ENCODE measurements around the gene AGMAT.
"Not testable (repeated sequence)": the region's sequence is repeated elsewhere in the genome, so short reads cannot be mapped to it uniquely, and the experiment has no call there.

AGMAT gene

GRCh38 chr1:15609631-15610030, 24.8 kb upstream of the AGMAT start:
- DNase-seq: no peak

- no peak for DNase-seq
Measured at GRCh38 chr1:15605398-15606383, 20.8 kb upstream of the AGMAT start.

GRCh38 chr1:15604400-15604799, 19.5 kb upstream of the AGMAT start:
- not testable (repeated sequence) for DNase-seq

GRCh38 chr1:15603966-15604282, 19.1 kb upstream of the AGMAT start:
- DNase-seq: not testable (repeated sequence)

GRCh38 chr1:15603050-15603965, 18.5 kb upstream of the AGMAT start:
- peak; percentile 97 for DNase-seq

- DNase-seq: no peak
Measured at GRCh38 chr1:15598436-15598835, 13.6 kb upstream of the AGMAT start.

GRCh38 chr1:15595809-15596617, 11.2 kb upstream of the AGMAT start:
- no peak for DNase-seq

GRCh38 chr1:15592285-15592684, 7.4 kb upstream of the AGMAT start:
- no peak for DNase-seq

GRCh38 chr1:15583016-15583706, 1.7 kb downstream of the AGMAT start:
- no peak for DNase-seq

- DNase-seq: peak; percentile 45
Measured at GRCh38 chr1:15579683-15580047, 5.2 kb downstream of the AGMAT start.

GRCh38 chr1:15578921-15579682, 5.7 kb downstream of the AGMAT start:
- no peak for DNase-seq

- no peak for DNase-seq
Measured at GRCh38 chr1:15577691-15578090, 7.2 kb downstream of the AGMAT start.

GRCh38 chr1:15575549-15576150, 9.2 kb downstream of the AGMAT start:
- DNase-seq: no peak

GRCh38 chr1:15574741-15575140, 10.1 kb downstream of the AGMAT start:
- DNase-seq: no peak

GRCh38 chr1:15573477-15573876, 11.4 kb downstream of the AGMAT start:
- no peak for DNase-seq

- DNase-seq: no peak
Measured at GRCh38 chr1:15571266-15571665, 13.6 kb downstream of the AGMAT start.

GRCh38 chr1:15570861-15571260, 14.0 kb downstream of the AGMAT start:
- DNase-seq: no peak

- DNase-seq: no peak
Measured at GRCh38 chr1:15568387-15569073, 16.3 kb downstream of the AGMAT start.

- DNase-seq: no peak
Measured at GRCh38 chr1:15559189-15559810, 25.6 kb downstream of the AGMAT start.

- no peak for DNase-seq
Measured at GRCh38 chr1:15558516-15558915, 26.3 kb downstream of the AGMAT start.

Measured in inflammatory macrophage treated with lipopolysaccharide for 4 hours (primary cell).